ENCODE measurements around the gene C14orf119. TPM values are rescaled to one million over a fixed set of nuclear protein-coding genes. Genes with fewer than 3 reads are reported as not detected.
A peak's percentile ranks its signal among the peaks of the same experiment; 100 is the strongest.

C14orf119 gene
- total and polyA plus RNA-seq, 2 donors from 2014 or later = 42.8 to 56.6 TPM

DNA sequence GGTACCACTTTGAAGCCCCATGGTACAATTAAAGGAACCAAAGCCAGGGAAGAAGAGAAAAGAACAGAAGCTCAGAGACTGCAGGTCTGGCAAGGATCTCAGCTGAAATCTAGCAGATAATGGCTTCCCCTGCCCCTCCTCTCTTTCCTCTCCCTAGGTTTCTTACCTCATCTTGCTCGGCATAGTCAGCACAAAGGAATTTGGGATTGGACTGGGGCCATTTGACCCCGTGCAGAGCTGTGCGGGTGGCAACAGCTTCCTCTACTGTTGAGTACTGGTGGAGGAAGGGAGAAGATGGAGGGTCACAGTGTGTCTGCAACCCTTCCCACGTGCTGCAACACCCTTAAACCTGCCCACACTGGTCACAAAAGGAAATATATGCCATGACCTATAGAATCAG, 33.3 kb upstream of the C14orf119 start:
- H3K9me3 ChIP-seq (ENCODE audit: control insufficient read depth in 2 of 3, insufficient read depth in 1 of 3, low read length in 3 of 3) = no peaks in the 10 kb centered on the region
- peak in 2 of 5 donors; percentile 38 to 62 for DNase-seq
- H3K27ac ChIP-seq (ENCODE audit: low read depth in 2 of 2, low read length in 2 of 2) = peak overlapping the region in 1 of 2 donors; percentile 13
- peaks cover 0 to 7% (median 4%) of the 10 kb centered on the region in 3 donors for H3K4me1 ChIP-seq (ENCODE audit: control insufficient read depth in 2 of 3, insufficient read depth in 2 of 3, low read depth in 1 of 3, low read length in 3 of 3)
- TF ChIP-seq, protein P1, sequence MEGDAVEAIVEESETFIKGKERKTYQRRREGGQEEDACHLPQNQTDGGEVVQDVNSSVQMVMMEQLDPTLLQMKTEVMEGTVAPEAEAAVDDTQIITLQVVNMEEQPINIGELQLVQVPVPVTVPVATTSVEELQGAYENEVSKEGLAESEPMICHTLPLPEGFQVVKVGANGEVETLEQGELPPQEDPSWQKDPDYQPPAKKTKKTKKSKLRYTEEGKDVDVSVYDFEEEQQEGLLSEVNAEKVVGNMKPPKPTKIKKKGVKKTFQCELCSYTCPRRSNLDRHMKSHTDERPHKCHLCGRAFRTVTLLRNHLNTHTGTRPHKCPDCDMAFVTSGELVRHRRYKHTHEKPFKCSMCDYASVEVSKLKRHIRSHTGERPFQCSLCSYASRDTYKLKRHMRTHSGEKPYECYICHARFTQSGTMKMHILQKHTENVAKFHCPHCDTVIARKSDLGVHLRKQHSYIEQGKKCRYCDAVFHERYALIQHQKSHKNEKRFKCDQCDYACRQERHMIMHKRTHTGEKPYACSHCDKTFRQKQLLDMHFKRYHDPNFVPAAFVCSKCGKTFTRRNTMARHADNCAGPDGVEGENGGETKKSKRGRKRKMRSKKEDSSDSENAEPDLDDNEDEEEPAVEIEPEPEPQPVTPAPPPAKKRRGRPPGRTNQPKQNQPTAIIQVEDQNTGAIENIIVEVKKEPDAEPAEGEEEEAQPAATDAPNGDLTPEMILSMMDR (IDR thresholded peaks at IDR 0.05; ENCODE audit: borderline replicate concordance, extremely low read depth, insufficient read depth) = no peak
- no peak overlapping the region for H3K9ac ChIP-seq (ENCODE audit: low read length in 3 of 3)
- no peak for FAIRE-seq
- no peak overlapping the region for H3K4me3 ChIP-seq (ENCODE audit: low read length in 3 of 3)
- H3K36me3 ChIP-seq (ENCODE audit: control insufficient read depth in 2 of 3, insufficient read depth in 3 of 3, low read length in 3 of 3) = peaks cover 34 to 63% (median 49%) of the 10 kb centered on the region in 3 donors
- H3K27me3 ChIP-seq (ENCODE audit: control insufficient read depth, insufficient read depth, low read length) = no peaks in the 10 kb centered on the region
- intact Hi-C loops (cut with DNase I) = no loop called here

DNA sequence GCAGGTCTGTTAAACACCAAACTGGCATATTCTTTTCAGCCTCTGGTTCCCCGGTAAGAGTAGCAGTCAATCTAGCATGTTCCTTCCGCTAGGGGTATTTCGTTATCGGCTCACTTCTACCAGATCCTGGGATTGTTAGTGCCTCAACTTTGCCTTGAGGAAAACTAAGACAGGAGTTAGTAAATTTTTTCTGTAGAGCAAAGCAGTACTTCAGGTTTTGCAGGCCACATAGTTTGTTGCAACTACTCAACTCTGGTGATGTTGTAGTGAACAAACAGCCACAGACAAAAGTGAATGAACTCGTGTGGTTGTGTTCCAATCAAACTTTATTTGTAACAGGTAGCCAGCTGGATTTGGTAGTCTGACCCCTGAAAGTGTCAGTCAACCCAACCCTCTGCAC, 31.7 kb upstream of the C14orf119 start:
- no peak for FAIRE-seq
- H3K27me3 ChIP-seq (ENCODE audit: control insufficient read depth, insufficient read depth, low read length) = no peaks in the 10 kb centered on the region
- peaks cover 0 to 5% (median 4%) of the 10 kb centered on the region in 3 donors for H3K4me1 ChIP-seq (ENCODE audit: control insufficient read depth in 2 of 3, insufficient read depth in 2 of 3, low read depth in 1 of 3, low read length in 3 of 3)
- DNase-seq = no peak
- TF ChIP-seq, protein P1 (IDR thresholded peaks at IDR 0.05; ENCODE audit: borderline replicate concordance, extremely low read depth, insufficient read depth) = no peak
- H3K36me3 ChIP-seq (ENCODE audit: control insufficient read depth in 2 of 3, insufficient read depth in 3 of 3, low read length in 3 of 3) = peaks cover 38 to 76% (median 58%) of the 10 kb centered on the region in 3 donors
- no peak overlapping the region for H3K9ac ChIP-seq (ENCODE audit: low read length in 3 of 3)
- H3K4me3 ChIP-seq (ENCODE audit: low read length in 3 of 3) = no peak overlapping the region
- no peak overlapping the region for H3K27ac ChIP-seq (ENCODE audit: low read depth in 2 of 2, low read length in 2 of 2)
- intact Hi-C loops (cut with DNase I) = no loop called here
- no peaks in the 10 kb centered on the region for H3K9me3 ChIP-seq (ENCODE audit: control insufficient read depth in 2 of 3, insufficient read depth in 1 of 3, low read length in 3 of 3)

DNA sequence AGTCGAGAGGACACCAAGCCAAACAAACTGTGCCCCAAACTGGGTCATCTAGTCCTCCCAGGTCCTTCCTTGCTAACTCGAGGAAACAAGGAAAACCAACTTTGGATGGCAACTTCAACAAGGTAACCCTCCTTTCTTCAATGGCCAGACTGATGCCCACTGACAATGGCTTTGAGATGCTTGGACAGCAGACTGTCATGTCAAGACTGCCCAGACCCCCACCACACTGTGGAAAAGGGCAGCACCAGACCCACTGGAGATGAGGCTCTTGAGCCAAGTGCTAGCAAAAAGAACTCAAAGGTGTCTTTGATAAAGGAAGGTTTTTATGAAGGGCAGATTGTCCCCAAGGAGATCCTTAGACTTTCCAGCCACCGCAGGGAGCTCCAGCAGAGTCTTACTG, 28.9 kb upstream of the C14orf119 start:
- Histone ChIP-seq H3K9me3 (ENCODE audit: control insufficient read depth in 2 of 3, insufficient read depth in 1 of 3, low read length in 3 of 3) (no peaks in the 10 kb centered on the region), H3K4me3 (ENCODE audit: low read length in 3 of 3) (no peak overlapping the region), H3K36me3 (ENCODE audit: control insufficient read depth in 2 of 3, insufficient read depth in 3 of 3, low read length in 3 of 3) (peaks cover 32 to 57% (median 45%) of the 10 kb centered on the region in 3 donors), H3K27ac (ENCODE audit: low read depth in 2 of 2, low read length in 2 of 2) (no peak overlapping the region), H3K27me3 (ENCODE audit: control insufficient read depth, insufficient read depth, low read length) (no peaks in the 10 kb centered on the region), H3K4me1 (ENCODE audit: control insufficient read depth in 2 of 3, insufficient read depth in 2 of 3, low read depth in 1 of 3, low read length in 3 of 3) (peaks cover 0 to 16% (median 11%) of the 10 kb centered on the region in 3 donors), H3K9ac (ENCODE audit: low read length in 3 of 3) (no peak overlapping the region)
- no peak for DNase-seq
- intact Hi-C loops (cut with DNase I) = no loop called here
- FAIRE-seq = no peak
- TF ChIP-seq, protein P1 (IDR thresholded peaks at IDR 0.05; ENCODE audit: borderline replicate concordance, extremely low read depth, insufficient read depth) = no peak

Measured in kidney (tissue), 14 donors.